Stimulated activated CD8-positive, alpha-beta memory T cell treated with anti-CD3 and anti-CD28 coated beads, Interleukin-2, amount 100 ng/mL, for 1 hour (primary cell): ENCODE results near the gene GLS.
"Not testable (repeated sequence)": the region's sequence is repeated elsewhere in the genome, so short reads cannot be mapped to it uniquely, and the experiment has no call there.

Experiments used
- DNase-seq, 2 donors: peaks; one replicate each; pipeline ENCODE4 v3.0.0-alpha.2; 2020; ENCODE audit warnings: low read depth in 2 of 2

Gene GLS

DNA sequence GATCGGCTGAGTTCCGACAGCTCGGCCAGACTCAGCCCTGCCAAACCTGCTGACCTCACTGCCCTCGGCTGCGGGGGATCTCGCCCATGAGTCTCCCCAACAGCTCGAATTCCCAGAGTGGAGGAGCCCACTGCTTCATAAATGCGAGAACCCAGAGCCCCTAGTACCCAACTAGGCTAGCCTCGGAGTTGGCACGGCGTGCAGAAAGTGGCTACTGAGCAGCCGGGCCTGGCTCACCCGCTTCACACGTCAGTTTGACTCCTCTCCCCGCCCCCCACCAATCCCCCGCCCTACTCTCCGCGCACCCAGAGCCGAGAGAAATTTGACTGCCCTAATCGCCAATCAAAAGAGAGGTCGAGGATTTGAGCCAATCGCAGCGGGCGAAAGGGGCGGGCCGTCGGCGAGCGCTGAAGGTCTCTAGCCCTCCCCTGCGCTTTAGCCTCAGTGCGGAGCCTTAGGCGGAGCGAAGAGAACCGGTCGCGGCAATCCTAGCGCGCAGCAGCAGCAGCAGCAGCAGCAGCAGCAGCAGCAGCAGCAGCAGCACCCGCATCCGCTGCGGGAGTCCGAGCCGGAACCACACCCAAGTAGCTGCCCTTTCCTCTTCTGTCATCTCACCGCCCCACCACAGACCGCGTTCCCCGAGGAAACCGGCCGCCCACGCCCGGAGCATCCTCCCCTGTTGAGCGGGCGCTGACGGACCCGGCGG is at the start of gene GLS:
TSS of gene GLS (plus strand) at position 444 of the 706 bp plus-strand sequence. CDS start 264 bp downstream, outside the sequence.
- peak; percentile 90 to 93 for DNase-seq

DNA sequence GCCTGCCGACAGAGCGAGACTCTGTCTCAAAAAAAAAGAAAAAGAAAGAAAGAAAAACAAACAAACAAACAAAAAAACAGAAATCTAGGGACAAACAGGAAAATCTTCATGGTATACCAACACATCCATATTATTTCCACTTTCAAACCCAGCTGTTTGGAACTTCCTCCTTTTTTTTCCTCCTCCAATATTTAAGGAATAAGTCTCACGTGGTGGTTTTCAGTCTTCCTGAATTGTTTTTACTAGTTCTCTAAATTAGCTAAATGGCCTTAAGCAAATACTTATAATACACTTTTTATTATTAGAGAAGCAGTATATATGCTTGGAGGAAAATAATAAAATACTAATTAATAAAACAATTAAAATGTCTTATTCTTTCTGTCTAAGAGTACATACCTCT is 48.7 kb upstream of the GLS start:
- DNase-seq: no peak

DNA sequence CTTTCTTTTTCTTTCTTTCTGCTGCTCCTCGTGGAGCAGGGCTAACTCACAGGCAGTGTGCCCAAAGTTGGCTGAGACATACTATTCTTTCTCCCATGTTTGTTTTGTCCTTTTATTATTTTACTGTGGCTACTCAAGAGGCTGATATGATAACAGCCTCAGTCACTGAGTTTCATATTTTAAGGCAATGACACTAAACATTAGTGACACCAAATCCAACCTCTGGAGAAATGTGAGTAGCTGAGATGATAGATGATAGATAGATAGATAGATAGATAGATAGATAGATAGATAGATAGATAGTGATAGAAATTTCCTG is 45.8 kb upstream of the GLS start:
- no peak for DNase-seq

DNA sequence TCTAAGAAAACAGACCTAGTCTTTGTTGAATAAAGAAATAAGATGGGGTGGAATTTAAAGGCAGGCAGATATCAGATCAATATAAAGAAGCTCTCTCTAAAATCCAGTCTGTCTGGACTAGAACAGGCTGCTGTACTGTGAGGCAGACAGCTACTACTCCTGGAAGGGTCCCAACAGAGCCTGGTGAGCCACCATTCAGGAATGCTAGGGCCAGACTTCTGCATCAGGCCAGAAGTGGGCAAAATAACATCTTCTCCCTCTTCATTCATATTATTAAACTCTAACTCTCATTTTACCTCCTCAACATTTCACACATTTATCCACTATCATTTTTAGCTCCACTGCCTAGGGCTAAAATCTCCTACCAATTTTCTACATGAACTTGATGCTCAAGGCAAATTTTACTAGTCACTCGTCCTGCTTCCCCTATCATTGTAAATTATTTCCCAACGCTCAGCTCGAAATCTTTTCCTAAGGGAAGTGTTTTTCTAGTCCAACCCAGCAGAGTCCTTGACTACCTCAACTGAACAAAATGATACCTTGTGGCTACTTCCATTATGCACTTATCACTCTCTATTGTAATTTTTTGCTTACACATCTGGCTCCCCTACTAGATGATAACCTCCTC is 45.2 kb upstream of the GLS start:
- DNase-seq: no peak

DNA sequence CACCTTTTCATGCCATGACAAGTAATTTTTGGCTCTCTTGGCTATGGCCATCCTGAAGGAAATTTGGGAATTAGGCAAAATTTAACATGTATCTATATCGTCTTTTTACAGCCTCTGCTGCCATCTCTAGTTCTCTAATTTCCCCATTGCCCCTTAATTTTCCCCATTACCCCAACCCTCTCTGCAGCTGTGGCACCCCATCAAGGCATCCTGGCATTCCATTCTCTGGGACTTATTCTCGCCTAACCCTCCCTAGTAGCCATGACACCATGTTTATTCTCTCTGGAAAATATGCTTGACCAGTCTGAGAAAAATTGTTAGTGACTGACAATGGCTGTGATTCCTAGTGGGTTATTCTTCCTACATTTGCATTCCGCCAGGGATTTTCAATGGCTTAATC is 43.9 kb upstream of the GLS start:
- DNase-seq: no peak

DNA sequence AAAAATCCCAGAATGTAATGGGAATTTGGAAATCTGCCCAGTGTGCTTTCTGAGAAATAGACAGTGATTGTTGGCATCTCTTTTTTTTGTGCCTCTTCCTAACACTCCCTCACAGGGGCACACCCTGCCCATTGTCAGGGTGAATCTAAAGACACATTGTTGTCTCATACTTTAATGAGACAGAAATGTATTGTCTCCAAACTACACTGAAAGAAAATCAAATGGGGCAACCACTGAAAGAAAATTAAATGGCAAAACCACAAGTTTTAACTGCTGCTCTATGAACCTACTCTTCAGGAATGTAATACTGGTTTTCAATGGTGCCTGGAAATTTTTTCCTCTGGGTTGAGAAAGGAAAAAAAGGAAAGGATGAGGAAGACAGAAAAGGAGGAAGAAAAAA is 43.2 kb upstream of the GLS start:
- no peak for DNase-seq

DNA sequence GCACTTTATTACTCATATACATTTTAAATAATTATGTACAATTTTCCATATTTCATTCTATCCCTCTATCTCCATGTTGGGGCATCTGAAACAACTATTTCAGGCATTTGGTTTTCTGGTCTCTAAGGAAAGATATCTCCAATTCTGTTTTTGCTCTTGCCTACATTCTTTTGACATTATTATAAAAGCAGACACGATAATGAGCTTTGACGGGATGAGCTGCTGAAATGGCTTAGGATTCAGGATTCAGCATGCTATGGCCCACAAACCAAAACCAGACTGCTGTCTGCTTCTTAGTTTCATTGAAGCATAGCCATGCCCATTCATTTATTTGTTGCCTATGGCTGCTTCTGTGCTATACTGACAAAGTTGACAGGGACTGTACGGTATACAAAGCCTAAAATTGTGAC is 42.7 kb upstream of the GLS start:
- DNase-seq: no peak

DNA sequence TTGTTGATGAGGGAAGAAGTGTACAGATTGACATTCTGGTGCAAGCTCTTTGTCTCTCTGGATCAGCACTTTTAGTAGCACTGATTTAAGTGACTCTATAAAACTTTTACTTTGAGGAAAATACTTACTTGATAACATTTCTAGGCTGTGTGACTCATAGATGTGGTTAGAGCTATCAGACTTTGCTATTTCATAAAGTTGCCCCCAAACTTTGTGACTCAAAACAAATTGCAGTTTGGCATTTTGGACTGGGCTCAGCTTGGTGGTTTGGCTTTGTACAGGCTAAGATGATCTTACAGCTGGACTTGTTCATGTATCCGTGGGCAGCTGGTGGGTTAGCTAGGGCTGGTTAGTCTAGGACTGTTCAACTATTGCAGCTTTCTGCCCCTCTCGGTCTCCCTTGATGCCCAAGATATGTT is 42.1 kb upstream of the GLS start:
- DNase-seq: no peak

DNA sequence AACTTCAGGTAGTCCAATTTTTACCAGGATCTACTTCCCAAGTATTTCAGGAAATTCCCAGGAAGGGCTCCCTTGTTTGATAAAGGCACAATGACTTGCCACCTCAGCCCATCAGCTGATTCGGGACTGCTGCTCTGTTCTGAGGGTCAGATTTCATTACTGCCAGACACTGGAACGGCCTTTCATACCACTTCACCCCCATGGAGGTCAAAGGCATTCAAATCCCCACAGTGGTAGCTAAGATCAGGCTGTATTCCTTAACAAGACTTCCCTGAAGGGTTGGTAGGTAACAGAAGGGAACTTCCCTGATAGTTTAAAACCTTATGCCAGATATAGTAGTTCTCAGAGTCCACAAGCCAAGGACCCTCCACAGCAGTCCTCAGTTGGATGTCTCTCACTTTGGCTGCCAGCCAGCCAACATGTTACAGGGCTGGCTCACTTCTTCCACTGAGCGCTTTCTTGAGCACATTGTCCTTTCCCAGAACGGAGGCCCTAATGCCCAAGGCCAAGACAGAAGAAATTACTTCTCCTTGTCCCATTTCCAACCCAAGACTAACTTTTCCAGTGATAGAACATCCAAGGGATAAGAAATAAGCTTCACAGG is 40.0 kb upstream of the GLS start:
- DNase-seq: no peak

DNA sequence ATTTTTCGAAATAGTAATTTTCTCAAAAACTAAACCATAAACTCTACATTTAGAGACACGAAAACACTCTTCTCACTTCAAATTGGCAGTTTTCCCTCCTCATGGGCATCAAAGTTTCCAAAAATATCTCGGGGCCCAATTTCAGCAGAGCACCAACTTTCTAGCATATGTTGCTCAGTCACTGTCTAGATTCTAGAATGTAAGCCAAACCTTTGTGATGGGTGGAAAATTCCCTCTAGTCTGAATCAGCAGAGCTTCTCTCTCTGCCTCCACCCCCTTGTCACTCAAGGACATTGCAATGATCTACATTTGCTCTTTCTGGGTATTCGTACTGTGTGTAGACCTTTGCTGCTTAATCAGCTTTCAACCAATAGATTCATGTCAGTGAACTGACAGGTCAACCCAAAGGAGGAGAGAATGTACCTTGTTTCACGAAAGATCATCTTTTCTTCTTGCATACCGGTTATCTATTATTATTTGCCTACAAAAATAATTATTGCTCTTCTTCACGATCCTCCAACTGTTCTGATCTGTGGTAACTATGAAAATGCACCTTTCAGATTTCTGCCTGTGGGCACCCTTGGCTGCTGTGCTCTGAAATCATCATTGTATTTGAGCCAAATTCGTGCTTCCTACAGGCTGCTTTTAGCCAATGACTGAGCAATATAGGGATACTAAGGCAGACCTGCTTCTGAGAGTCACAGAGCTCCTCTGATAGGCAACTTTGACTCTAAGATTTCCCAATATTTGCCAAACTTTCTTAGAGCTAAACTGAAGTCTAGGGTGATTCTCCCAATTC is 38.7 kb upstream of the GLS start:
- DNase-seq: no peak

DNA sequence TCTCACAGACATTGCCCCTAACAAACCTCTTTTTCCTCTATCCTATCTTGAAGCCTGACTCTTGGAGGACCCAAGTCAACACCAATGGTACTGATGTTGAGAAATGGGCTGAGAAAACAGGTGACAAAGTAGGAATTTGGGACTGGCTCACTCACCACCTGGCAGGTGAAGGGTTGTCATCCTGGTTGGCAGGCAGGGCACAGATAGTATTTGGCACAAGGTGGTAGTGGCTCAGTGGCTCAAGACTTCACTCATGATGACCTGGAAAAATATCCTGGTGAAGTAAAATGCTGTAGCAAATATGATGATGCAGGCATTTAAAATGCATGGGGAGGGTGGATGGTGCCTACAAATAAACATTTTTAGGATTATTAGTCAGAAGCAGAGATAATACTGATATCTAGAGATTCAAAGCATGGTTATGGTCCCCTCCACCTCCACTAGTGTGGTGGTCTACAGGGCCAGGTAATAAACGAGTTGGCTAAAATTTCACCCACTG is 38.0 kb upstream of the GLS start:
- DNase-seq: no peak

DNA sequence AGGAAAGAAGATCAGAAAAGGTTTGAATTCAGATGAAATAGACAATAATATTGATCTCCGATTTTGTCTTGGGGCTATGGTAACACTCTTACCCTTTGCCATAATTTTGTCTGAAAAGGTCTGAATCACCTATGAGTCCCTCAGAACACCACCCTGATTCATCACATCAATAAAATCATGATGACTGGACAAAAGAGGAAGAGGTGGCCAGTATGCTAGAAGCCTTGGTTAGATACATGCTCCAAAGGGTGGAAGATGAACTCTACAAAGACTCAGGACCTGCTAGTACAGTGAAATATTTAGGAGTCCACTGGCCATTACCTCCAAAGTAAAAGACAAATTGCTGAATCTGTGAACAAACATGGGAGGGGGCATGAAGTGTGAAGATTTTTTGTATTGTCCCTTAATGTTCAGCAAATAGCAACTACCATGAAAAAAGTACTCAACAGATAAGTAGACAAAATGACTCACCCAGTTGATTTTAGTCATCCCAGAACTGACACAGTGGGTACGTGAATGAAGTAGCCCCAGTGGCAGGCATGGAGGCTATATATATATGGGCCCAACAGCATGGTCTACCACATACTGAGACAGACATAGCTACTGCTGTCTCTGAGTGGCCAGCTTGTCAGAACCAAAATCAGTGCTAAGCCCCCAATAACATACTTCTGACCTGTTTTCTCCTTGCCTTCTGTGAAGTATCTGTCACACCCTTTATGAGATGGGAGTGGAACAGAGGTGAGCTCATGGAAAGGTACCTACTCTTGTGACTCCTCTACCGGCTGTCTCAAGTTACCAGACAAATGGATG is 36.5 kb upstream of the GLS start:
- DNase-seq: no peak

DNA sequence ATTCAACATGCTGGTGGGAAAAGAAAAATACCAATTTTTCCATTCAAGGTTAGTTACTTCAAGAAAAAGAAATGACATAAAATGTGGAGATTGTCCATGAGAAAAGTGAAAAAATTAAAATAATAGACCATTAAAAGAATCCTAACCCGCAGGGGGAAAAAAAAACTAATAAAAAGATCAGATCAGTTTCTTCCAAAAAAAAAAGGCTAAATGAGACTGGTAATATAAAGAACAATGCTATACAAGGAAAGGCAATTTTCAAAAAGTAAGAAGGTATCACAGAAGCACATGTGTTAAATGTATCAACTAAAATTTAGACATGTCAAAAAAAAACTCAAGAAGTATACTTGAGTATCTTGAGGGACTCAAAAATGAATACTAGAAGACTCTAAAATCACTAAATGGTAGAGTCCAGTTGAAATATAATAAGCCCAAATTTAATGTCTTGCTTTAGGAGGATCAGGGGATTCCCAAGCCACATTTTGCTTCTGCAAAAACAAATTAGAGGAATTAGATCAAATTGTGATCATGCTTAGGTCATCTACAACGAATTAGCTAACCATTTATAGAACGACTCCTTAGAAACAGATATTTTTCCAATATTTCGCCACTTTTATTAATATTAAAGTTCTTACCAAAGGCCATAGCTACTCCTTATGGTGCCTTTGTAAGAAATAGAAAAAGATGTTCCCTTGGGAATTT is 35.8 kb upstream of the GLS start:
- no peak for DNase-seq

DNA sequence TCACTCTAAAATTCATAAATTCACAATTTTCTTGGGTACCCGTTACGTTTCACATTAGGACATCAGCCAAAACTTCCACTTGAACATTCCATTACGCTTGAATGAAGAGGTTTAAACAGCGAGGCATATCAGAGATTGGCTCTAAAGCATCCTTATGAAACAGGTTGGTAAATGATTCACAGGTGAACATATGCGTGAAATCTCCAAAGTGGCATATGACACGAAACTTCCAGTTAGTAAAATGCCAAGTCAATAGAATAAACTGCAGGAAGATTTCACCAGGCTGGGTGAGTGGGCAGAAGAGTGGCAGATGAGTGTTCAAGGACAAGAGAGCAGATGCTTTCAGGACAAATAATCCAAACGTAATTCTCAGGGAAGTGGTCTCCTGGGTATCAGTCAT is 33.9 kb upstream of the GLS start:
- no peak for DNase-seq

DNA sequence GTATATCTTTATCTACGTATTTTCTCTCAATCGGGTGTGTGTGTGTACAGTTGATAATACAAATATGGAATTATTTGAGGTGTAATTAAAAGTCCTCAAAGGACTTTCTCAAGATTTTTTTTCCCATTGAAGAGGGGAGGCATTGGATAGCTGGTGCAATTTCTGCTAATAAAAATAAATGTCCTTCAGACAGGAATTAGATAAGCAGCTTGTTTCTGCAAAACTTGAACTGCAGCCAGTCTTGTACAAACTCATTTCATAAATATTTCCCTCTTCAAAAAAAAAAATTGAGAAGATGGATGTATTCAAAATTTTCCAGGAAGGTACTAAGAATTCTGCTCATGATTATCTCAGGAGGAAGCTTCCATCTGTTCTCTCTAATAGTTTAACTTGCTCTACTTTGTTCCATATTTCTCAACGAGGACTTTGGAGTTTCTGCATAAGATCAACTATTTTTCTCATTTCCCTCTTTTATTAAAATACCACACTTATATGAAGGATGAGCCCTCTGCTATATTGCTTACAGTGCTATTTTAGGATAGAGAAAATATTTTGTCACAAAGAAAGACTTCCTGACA is 33.0 kb upstream of the GLS start:
- DNase-seq: no peak

DNA sequence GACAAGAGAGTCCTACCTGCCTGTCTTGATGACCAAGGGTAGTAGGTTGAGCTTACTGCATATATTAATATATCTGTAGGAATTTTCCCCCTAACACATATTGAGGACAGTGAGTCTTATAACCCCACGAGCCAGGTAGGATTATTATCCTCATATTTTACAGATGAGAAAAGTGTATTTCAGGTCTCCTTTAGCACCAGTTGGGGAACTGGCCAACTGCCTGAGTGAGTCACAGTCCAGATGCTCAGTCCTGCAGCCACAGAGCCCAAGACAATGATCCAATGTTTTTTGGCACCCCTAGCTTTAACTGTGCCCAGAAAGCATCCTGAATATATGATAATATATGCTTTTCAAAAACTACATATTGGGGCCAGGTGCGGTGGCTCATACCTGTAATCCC is 30.8 kb upstream of the GLS start:
- DNase-seq: no peak

DNA sequence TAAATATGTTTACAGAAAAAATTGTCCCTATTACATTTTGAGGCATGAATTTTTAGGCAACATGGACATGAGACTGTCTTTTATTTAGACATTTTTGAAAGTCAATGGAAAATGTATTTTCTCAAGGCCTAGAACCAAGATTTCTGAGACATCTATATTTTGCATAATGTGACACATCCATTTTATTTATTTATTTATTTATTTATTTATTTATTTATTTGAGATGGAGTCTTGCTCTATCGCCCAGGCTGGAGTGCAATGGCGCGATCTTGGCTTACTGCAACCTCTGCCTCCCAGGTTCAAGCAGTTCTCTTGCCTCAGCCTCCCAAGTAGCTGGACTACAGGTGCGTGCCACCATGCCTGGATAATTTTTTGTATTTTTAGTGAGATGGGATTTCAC is 27.6 kb upstream of the GLS start:
- not testable (repeated sequence) for DNase-seq

DNA sequence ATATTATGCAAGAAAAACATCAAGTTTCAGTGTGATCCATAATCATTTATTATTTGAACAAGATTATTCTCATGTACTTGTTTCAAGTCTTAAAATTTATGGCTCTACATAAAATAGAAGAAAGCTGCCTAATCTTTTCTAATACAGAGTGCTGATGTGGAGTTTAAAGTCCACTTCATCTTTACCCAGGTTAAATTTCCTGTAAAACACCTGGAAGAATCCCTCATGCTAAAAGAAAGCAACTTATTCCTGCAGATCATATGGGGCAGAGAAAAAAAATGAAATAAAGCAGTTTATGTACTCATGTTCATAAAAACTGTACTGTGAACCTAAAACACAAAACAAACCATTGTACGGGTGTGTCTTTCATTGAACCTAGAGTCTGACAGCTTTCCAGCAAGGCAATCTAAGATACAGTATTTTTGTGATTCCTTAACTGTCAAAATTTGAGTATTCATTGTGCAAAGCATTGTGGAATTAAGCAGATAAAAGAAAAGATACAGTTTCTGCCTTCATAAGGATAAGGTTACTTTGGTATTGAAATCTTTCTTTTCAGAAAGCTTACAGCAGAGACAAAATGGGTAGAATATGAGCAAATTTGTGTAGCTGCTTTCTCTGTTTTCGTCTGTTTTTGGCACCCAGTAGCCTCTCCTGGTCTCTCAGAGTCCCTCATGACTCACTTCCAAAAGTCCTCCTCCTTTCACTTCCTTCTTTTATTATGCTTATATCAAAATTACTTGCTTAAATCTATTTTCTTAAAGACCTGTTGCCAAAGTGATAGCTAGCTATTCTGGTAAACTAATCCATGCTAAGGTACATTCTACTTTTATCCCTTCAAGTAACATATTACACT is 26.9 kb upstream of the GLS start:
- no peak for DNase-seq

DNA sequence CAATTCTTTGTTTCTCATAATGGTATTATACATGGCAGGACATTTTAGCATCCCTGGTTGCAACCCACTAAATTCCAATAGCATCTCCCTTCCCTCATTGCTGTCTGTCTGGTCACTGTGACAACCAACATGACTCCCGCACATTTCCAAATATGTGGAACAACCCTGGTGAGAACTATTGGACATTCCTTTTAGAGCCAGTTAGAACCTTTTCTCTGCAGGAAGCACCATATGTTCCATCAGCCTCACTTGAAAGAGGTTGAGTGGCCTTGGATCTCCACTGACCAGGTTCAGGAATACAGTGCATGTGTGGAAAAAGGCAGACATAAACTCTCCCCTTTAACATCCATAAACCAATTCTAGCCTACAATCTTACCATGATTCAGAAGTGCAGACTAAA is 25.9 kb upstream of the GLS start:
- DNase-seq: no peak

DNA sequence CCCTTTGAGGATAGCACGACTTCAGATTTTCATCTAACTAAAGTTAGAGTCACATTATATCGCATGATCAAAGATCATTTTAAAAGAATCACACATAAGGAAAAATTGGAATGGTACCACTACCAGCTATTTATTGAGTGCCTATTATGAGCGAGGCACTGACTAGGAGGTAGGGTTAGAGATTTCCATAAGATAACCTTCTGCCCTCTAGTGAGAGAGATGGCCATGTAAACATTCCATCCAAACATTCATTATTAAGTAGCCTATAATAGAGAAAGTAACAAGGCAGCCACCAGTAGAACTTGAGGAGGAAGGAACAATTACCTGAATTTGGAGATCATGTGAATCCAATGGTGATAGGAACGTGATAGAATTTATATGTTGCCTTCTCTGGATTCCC is 25.4 kb upstream of the GLS start:
- no peak for DNase-seq
